H9 (cell line): ENCODE results near the gene WWC1. TPM values are rescaled to one million over a fixed set of nuclear protein-coding genes. Genes with fewer than 3 reads are reported as not detected.

Source experiments
- DNase-seq: peaks from one replicate; pipeline ENCODE4 v3.0.0-alpha.2; 2017
- H2AFZ ChIP-seq: one replicate; pipeline ENCODE4 v1.6.1; 2013; ENCODE audit warnings: mild to moderate bottlenecking, low read length, control low read depth, moderate library complexity
- H2AK5ac ChIP-seq: 2 replicates; pipeline ENCODE4 v1.6.1; 2013; ENCODE audit warnings: low read length, control low read depth, mixed read lengths; ENCODE audit not compliant: insufficient read length
- H2BK120ac ChIP-seq: one replicate; pipeline ENCODE4 v1.6.1; 2013; ENCODE audit warnings: low read depth, mild to moderate bottlenecking, low read length, control low read depth, inconsistent platforms; ENCODE audit not compliant: poor library complexity, severe bottlenecking
- H2BK12ac ChIP-seq: 2 replicates; pipeline ENCODE4 v1.6.1; 2013; ENCODE audit warnings: low read length, control low read depth, mixed read lengths, low read depth; ENCODE audit not compliant: insufficient read length
- H2BK15ac ChIP-seq: 2 replicates; pipeline ENCODE4 v1.6.1; 2013; ENCODE audit warnings: low read depth, low read length, control low read depth
- H2BK20ac ChIP-seq: one replicate; pipeline ENCODE4 v1.6.1; 2013; ENCODE audit warnings: low read depth, mild to moderate bottlenecking, low read length, control low read depth, inconsistent platforms; ENCODE audit not compliant: poor library complexity, severe bottlenecking
- H2BK5ac ChIP-seq: 2 replicates; pipeline ENCODE4 v1.6.1; 2013; ENCODE audit warnings: low read length, control low read depth, mixed read lengths; ENCODE audit not compliant: insufficient read length
- H3K14ac ChIP-seq: 2 replicates; pipeline ENCODE4 v1.6.1; 2013; ENCODE audit warnings: low read length, control low read depth; ENCODE audit not compliant: insufficient read depth
- H3K18ac ChIP-seq: 2 replicates; pipeline ENCODE4 v1.6.1; 2013; ENCODE audit warnings: low read depth, mild to moderate bottlenecking, mixed read lengths, low read length, control low read depth; ENCODE audit not compliant: insufficient read length
- H3K23ac ChIP-seq: 2 replicates; pipeline ENCODE4 v1.6.1; 2013; ENCODE audit warnings: low read length, control low read depth, mixed read lengths, low read depth; ENCODE audit not compliant: insufficient read length
- H3K23me2 ChIP-seq: 2 replicates; pipeline ENCODE4 v1.6.1; 2013; ENCODE audit warnings: low read depth, mild to moderate bottlenecking, mixed read lengths, low read length, control low read depth; ENCODE audit not compliant: insufficient read length, poor library complexity, severe bottlenecking
- H3K27ac ChIP-seq: 2 replicates; pipeline ENCODE4 v1.5.1; 2013; ENCODE audit warnings: low read length, control low read depth, mixed read lengths, low read depth; ENCODE audit not compliant: insufficient read length
- H3K27me3 ChIP-seq: 2 replicates; pipeline ENCODE4 v1.6.1; 2013; ENCODE audit warnings: low read length, control low read depth, inconsistent platforms; ENCODE audit not compliant: insufficient read depth
- H3K4ac ChIP-seq: 2 replicates; pipeline ENCODE4 v1.6.1; 2013; ENCODE audit warnings: low read depth, mild to moderate bottlenecking, control low read depth, inconsistent platforms, low read length, moderate library complexity
- H3K4me1 ChIP-seq: 2 replicates; pipeline ENCODE4 v1.6.1; 2013; ENCODE audit warnings: low read length, control low read depth, inconsistent platforms; ENCODE audit not compliant: insufficient read depth
- H3K4me2 ChIP-seq: 2 replicates; pipeline ENCODE4 v1.6.1; 2013; ENCODE audit warnings: low read length, control low read depth, mixed read lengths; ENCODE audit not compliant: insufficient read length, insufficient read depth
- H3K56ac ChIP-seq: 2 replicates; pipeline ENCODE4 v1.6.1; 2013; ENCODE audit warnings: low read depth, mild to moderate bottlenecking, mixed read lengths, low read length, control low read depth; ENCODE audit not compliant: insufficient read length
- H3K79me1 ChIP-seq: 2 replicates; pipeline ENCODE4 v1.6.1; 2013; ENCODE audit warnings: low read depth, mild to moderate bottlenecking, moderate library complexity, low read length, control low read depth, inconsistent platforms; ENCODE audit not compliant: insufficient read depth, poor library complexity, severe bottlenecking
- H3K79me2 ChIP-seq: 2 replicates; pipeline ENCODE4 v1.6.1; 2013; ENCODE audit warnings: low read length, control low read depth, inconsistent platforms; ENCODE audit not compliant: insufficient read depth
- H3K9ac ChIP-seq: 2 replicates; pipeline ENCODE4 v1.6.1; 2013; ENCODE audit warnings: low read length, control low read depth, mixed read lengths; ENCODE audit not compliant: insufficient read length; ENCODE audit errors: extremely low read depth
- H3K9me3 ChIP-seq: one replicate; pipeline ENCODE4 v1.6.1; 2013; ENCODE audit warnings: low read depth, low read length, inconsistent platforms; ENCODE audit not compliant: control insufficient read depth
- H3T11ph ChIP-seq: one replicate; pipeline ENCODE4 v1.6.1; 2013; ENCODE audit warnings: mild to moderate bottlenecking, low read length, control low read depth, inconsistent platforms
- H4K20me1 ChIP-seq: one replicate; pipeline ENCODE4 v1.6.1; 2013; ENCODE audit not compliant: control insufficient read depth, insufficient read length, insufficient read depth
- H4K5ac ChIP-seq: 2 replicates; pipeline ENCODE4 v1.6.1; 2013; ENCODE audit warnings: low read depth, mild to moderate bottlenecking, mixed read lengths, low read length, control low read depth; ENCODE audit not compliant: insufficient read length
- H4K8ac ChIP-seq: replicated peaks from 2 replicates; pipeline ENCODE4 v1.6.1; 2013; ENCODE audit warnings: low read length, control low read depth, mixed read lengths, low read depth; ENCODE audit not compliant: insufficient read length
- H4K91ac ChIP-seq: 2 replicates; pipeline ENCODE4 v1.6.1; 2013; ENCODE audit warnings: low read depth, mild to moderate bottlenecking, moderate library complexity, mixed read lengths, low read length, control low read depth; ENCODE audit not compliant: insufficient read length
- H3K27ac Mint-ChIP-seq, 3 experiments: 2 replicates in 2 of 3; 3 replicates in 1 of 3; pipeline ENCODE4 v1.8.0; 2020 to 2021; ENCODE audit warnings: mixed read lengths in 3 of 3, mild to moderate bottlenecking in 1 of 3, moderate library complexity in 1 of 3
- H3K27me3 Mint-ChIP-seq: 2 replicates; pipeline ENCODE4 v1.8.0; 2021; ENCODE audit warnings: low read depth, mild to moderate bottlenecking, moderate library complexity, mixed read lengths
- H3K36me3 Mint-ChIP-seq, 3 experiments: 2 replicates in 2 of 3; 3 replicates in 1 of 3; pipeline ENCODE4 v1.8.0; 2020 to 2021; ENCODE audit warnings: low read depth in 3 of 3, mixed read lengths in 3 of 3; ENCODE audit not compliant: insufficient read depth in 1 of 3
- H3K4me1 Mint-ChIP-seq, 2 experiments: 2 replicates each; pipeline ENCODE4 v1.8.0; 2020; ENCODE audit warnings: mixed read lengths in 2 of 2
- H3K4me3 Mint-ChIP-seq, 2 experiments: 2 replicates in 1 of 2; 3 replicates in 1 of 2; pipeline ENCODE4 v1.8.0; 2020 to 2021; ENCODE audit warnings: mild to moderate bottlenecking in 2 of 2, mixed read lengths in 2 of 2, moderate library complexity in 1 of 2
- H3K9me3 Mint-ChIP-seq, 2 experiments: 2 replicates in 1 of 2; 3 replicates in 1 of 2; pipeline ENCODE4 v1.8.0; 2020; ENCODE audit warnings: mild to moderate bottlenecking in 2 of 2, mixed read lengths in 2 of 2, moderate library complexity in 1 of 2
- CTCF ChIP-seq: fragments of 200-600 bp; sonication (generic); conservative IDR thresholded peaks from 3 replicates; pipeline ENCODE4 v1.8.0; 2021; ENCODE audit warnings: antibody characterized with exemption, mild to moderate bottlenecking
- whole genome bisulfite sequencing: extraction: QIAGEN DNeasy Blood & Tissue Kit; methylation state at CpG from one replicate; pipeline ENCODE4 v1.1.7; 2013; ENCODE audit warnings: missing lambda C conversion rate, low lambda C conversion rate, mixed read lengths; ENCODE audit not compliant: insufficient read length; ENCODE audit errors: extremely low coverage; 5-methylcytosine and 5-hydroxymethylcytosine counted together
- total RNA-seq: library from RNA; stranded (reverse); gene quantifications from 2 replicates; pipeline ENCODE4 v1.2.1, GENCODE V29; 2021

WWC1 gene
- total RNA-seq, 1 experiment from 2014 or later: 28.2 TPM

DNA sequence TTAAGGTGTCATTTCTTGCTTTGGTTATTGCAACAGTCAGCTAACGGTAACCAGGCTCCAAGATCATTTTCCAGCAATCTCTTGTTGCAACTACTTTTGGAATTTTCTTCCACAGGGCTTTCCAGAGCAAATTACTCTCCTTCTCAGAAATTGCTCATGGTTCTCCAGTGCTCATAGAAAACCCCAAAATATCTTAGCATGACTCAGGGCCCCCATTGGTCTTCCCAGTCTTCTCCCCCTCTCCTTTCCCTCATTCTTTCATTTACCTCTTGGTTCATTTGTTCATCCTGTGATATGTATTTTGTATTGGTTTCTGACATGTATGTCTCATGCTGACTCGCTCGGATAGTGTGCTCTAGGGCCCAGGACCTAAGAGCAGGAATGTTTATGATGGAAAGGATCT lies 35.6 kb downstream of the WWC1 start:
- Histone ChIP-seq H3K4me1 (peaks cover 24% of the 10 kb centered on the region; the same call in 1 of the 2 replicates), H3K14ac (no peak overlapping the region), H3T11ph (no peak overlapping the region), H3K27ac (no peak overlapping the region), H4K5ac (no peak overlapping the region), H2BK5ac (no peak overlapping the region), H2AK5ac (no peak overlapping the region), H2AFZ (no peak overlapping the region), H3K79me2 (peaks cover 7% of the 10 kb centered on the region; the same call in 1 of the 2 replicates), H4K8ac (no peak overlapping the region), H3K18ac (no peak overlapping the region), H2BK15ac (no peak overlapping the region), H3K4me2 (no peak overlapping the region), H3K27me3 (no peaks in the 10 kb centered on the region), H2BK12ac (no peak overlapping the region), H3K79me1 (peaks cover 4% of the 10 kb centered on the region), H2BK120ac (no peak overlapping the region), H3K4ac (no peak overlapping the region), H4K20me1 (no peaks in the 10 kb centered on the region), H4K91ac (no peak overlapping the region), H3K23me2 (peaks cover 3% of the 10 kb centered on the region), H3K23ac (no peak overlapping the region), H3K9ac (no peak overlapping the region), H3K56ac (no peak overlapping the region), H3K9me3 (no peaks in the 10 kb centered on the region), H2BK20ac (no peak overlapping the region)
- Mint-ChIP-seq H3K4me3 (no peak overlapping the region), H3K4me1 (peaks cover 45 to 47% of the 10 kb centered on the region in 2 experiments), H3K27ac (peak overlapping the region in 1 of 3 experiments; percentile 12; a peak in 2 of 7 replicates), H3K9me3 (no peaks in the 10 kb centered on the region), H3K36me3 (no peaks in the 10 kb centered on the region), H3K27me3 (no peaks in the 10 kb centered on the region)
- no peak for DNase-seq
- no peak for TF ChIP-seq CTCF
- WGBS: no CpG with 5 or more reads among the region's 3 CpGs
